HCT116 (cell line): ENCODE data around the gene HOXA11.

ENCODE experiments used
- CTCF ChIP-seq, 3 experiments: fragments of 200-600 bp in 1 of 3; sonication (generic) in 1 of 3; IDR thresholded peaks in 2 of 3; conservative IDR thresholded peaks in 1 of 3; 2 replicates each; pipeline ENCODE4 v1.5.1; 2012 to 2017; ENCODE audit warnings: low read depth in 2 of 3, low read length in 2 of 3, antibody characterized with exemption in 1 of 3, borderline replicate concordance in 1 of 3, control low read depth in 1 of 3, mild to moderate bottlenecking in 1 of 3, mixed read lengths in 1 of 3, mixed run types in 1 of 3, moderate library complexity in 1 of 3; ENCODE audit not compliant: insufficient read depth in 1 of 3
- JUND ChIP-seq: IDR thresholded peaks from 2 replicates; pipeline ENCODE4 v1.6.1; 2012
- POLR2AphosphoS5 ChIP-seq: IDR thresholded peaks from 2 replicates; pipeline ENCODE4 v1.6.1; 2011; ENCODE audit warnings: mild to moderate bottlenecking, low read depth, low read length, moderate library complexity
- ZNF274 ChIP-seq: fragments of 200-500 bp; sonication (Bioruptor generic); IDR thresholded peaks from 2 replicates; pipeline ENCODE4 v1.6.1; 2014; ENCODE audit warnings: mild to moderate bottlenecking, low read depth, low read length, inconsistent platforms
- TF ChIP-seq, protein P1 (sequence below): IDR thresholded peaks from 2 replicates; pipeline ENCODE4 v1.6.1; 2012

- TF ChIP-seq CTCF (IDR thresholded peaks at IDR 0.05 in 2 of 3, conservative IDR thresholded peaks at IDR 0.05 in 1 of 3; ENCODE audit: borderline replicate concordance in 1 of 3, insufficient read depth in 1 of 3, low read depth in 2 of 3, low read length in 2 of 3) (no peak), ZNF274 (no peak), JUND (no peak), POLR2AphosphoS5 (no peak)
- TF ChIP-seq, protein P1, sequence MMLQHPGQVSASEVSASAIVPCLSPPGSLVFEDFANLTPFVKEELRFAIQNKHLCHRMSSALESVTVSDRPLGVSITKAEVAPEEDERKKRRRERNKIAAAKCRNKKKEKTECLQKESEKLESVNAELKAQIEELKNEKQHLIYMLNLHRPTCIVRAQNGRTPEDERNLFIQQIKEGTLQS = no peak
Observed at GRCh38 chr7:27145914-27146412, 39.1 kb downstream of the HOXA11 start.
